SK-N-SH treated with all-trans-retinoic acid at 6 μM for 48 hours (cell line): Measurements from ENCODE around the gene TNRC6A.

Experiments
- ESRRG ChIP-seq: fragments of 250-450 bp; sonication (Bioruptor Pico); IDR thresholded peaks from 2 replicates; pipeline ENCODE4 v1.6.1; 2021; ENCODE audit warnings: mild to moderate bottlenecking
- GLIS3 ChIP-seq: fragments of 250-450 bp; sonication (Bioruptor Pico); IDR thresholded peaks from 2 replicates; pipeline ENCODE4 v1.5.0; 2020; ENCODE audit warnings: mild to moderate bottlenecking, moderate library complexity
- ISL1 ChIP-seq: fragments of 250-450 bp; sonication (Bioruptor Pico); IDR thresholded peaks from 2 replicates; pipeline ENCODE4 v2.1.2; 2022; ENCODE audit warnings: mild to moderate bottlenecking, moderate library complexity
- PATZ1 ChIP-seq: fragments of 250-450 bp; sonication (Bioruptor Pico); IDR thresholded peaks from 2 replicates; pipeline ENCODE4 v1.8.0; 2020; ENCODE audit warnings: mild to moderate bottlenecking, moderate library complexity, borderline replicate concordance
- PPARA ChIP-seq: fragments of 250-450 bp; sonication (Bioruptor Pico); IDR thresholded peaks from 2 replicates; pipeline ENCODE4 v1.5.0; 2020; ENCODE audit warnings: mild to moderate bottlenecking, borderline replicate concordance
- RARB ChIP-seq: fragments of 250-450 bp; sonication (Bioruptor Pico); IDR thresholded peaks from 2 replicates; pipeline ENCODE4 v1.8.0; 2021; ENCODE audit warnings: mild to moderate bottlenecking, moderate library complexity
- TOX ChIP-seq: fragments of 250-450 bp; sonication (Bioruptor Pico); IDR thresholded peaks from 2 replicates; pipeline ENCODE4 v1.8.0; 2021; ENCODE audit warnings: mild to moderate bottlenecking, moderate library complexity, borderline replicate concordance
- ZC3H10 ChIP-seq: fragments of 250-450 bp; sonication (Bioruptor Pico); IDR thresholded peaks from 2 replicates; pipeline ENCODE4 v1.5.1; 2021; ENCODE audit warnings: mild to moderate bottlenecking, moderate library complexity
- ZFP3 ChIP-seq: fragments of 250-450 bp; sonication (Bioruptor Pico); IDR thresholded peaks from 2 replicates; pipeline ENCODE4 v1.5.0; 2020; ENCODE audit warnings: mild to moderate bottlenecking, moderate library complexity
- ZFP30 ChIP-seq: fragments of 450-650 bp; formaldehyde crosslinking; IDR thresholded peaks from 2 replicates; pipeline ENCODE4 v1.5.0; 2022; ENCODE audit warnings: mild to moderate bottlenecking, moderate library complexity
- ZNF70 ChIP-seq: fragments of 450-650 bp; formaldehyde crosslinking; IDR thresholded peaks from 2 replicates; pipeline ENCODE4 v1.5.0; 2020; ENCODE audit warnings: mild to moderate bottlenecking, moderate library complexity
- ZNF8 ChIP-seq: fragments of 450-650 bp; formaldehyde crosslinking; IDR thresholded peaks from 2 replicates; pipeline ENCODE4 v1.5.0; 2020; ENCODE audit warnings: mild to moderate bottlenecking, moderate library complexity
- TF ChIP-seq, protein P1 (sequence below): fragments of 250-450 bp; sonication (Bioruptor Pico); IDR thresholded peaks from 2 replicates; pipeline ENCODE4 v1.5.1; 2020; ENCODE audit warnings: low read depth, mild to moderate bottlenecking, moderate library complexity

DNA sequence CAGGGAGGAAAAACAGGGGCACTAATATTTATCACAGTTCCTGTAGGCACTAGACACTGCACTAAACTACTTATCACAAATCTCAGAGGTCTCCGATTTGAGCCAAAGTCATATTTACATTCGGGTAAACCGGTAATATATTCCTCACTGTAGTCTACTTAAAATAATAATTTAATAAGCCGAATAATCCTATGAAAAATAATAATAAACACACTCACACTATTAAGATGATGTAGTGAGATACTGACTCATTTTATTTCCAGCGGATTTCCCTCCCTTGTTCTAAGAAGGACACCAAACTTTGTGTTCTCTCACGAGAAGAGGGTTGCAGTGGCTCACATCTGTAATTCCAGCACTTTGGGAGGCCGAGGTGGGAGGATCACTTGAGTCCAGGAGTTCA, 36.6 kb upstream of the TNRC6A start:
- TF ChIP-seq ESRRG (no peak), PATZ1 (no peak), ZNF8 (CRISPR knock-in tag) (no peak), RARB (CRISPR knock-in tag) (no peak), TOX (no peak), ZFP30 (no peak), ISL1 (CRISPR knock-in tag) (no peak), PPARA (CRISPR knock-in tag) (no peak), ZFP3 (CRISPR knock-in tag) (no peak), GLIS3 (no peak), ZNF70 (CRISPR knock-in tag) (no peak), ZC3H10 (CRISPR knock-in tag) (no peak)
- TF ChIP-seq, protein P1, sequence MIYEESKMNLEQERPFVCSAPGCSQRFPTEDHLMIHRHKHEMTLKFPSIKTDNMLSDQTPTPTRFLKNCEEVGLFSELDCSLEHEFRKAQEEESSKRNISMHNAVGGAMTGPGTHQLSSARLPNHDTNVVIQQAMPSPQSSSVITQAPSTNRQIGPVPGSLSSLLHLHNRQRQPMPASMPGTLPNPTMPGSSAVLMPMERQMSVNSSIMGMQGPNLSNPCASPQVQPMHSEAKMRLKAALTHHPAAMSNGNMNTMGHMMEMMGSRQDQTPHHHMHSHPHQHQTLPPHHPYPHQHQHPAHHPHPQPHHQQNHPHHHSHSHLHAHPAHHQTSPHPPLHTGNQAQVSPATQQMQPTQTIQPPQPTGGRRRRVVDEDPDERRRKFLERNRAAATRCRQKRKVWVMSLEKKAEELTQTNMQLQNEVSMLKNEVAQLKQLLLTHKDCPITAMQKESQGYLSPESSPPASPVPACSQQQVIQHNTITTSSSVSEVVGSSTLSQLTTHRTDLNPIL (CRISPR knock-in tag), result no peak
